ENCODE results near the gene IL12RB2.

DNA sequence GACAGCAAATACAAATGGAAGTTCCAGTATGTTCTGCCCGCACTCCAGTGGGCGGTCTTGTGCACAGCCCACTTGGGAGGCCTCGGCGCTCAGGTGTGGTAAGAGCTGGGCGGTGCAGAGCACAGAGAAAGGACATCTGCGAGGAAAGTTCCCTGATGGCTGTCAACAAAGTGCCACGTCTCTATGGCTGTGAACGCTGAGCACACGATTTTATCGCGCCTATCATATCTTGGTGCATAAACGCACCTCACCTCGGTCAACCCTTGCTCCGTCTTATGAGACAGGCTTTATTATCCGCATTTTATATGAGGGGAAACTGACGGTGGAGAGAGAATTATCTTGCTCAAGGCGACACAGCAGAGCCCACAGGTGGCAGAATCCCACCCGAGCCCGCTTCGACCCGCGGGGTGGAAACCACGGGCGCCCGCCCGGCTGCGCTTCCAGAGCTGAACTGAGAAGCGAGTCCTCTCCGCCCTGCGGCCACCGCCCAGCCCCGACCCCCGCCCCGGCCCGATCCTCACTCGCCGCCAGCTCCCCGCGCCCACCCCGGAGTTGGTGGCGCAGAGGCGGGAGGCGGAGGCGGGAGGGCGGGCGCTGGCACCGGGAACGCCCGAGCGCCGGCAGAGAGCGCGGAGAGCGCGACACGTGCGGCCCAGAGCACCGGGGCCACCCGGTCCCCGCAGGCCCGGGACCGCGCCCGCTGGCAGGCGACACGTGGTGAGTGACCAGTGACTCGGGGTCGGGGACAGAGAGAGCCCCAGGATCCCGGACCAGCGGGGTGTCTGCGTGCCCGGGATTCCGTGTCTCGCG is at the start of gene IL12RB2:
- TF ChIP-seq, protein P1, sequence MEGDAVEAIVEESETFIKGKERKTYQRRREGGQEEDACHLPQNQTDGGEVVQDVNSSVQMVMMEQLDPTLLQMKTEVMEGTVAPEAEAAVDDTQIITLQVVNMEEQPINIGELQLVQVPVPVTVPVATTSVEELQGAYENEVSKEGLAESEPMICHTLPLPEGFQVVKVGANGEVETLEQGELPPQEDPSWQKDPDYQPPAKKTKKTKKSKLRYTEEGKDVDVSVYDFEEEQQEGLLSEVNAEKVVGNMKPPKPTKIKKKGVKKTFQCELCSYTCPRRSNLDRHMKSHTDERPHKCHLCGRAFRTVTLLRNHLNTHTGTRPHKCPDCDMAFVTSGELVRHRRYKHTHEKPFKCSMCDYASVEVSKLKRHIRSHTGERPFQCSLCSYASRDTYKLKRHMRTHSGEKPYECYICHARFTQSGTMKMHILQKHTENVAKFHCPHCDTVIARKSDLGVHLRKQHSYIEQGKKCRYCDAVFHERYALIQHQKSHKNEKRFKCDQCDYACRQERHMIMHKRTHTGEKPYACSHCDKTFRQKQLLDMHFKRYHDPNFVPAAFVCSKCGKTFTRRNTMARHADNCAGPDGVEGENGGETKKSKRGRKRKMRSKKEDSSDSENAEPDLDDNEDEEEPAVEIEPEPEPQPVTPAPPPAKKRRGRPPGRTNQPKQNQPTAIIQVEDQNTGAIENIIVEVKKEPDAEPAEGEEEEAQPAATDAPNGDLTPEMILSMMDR (IDR thresholded peaks at IDR 0.05) = no peak
- no peak for TF ChIP-seq POLR2A (IDR thresholded peaks at IDR 0.05)
